ENCODE results near the gene HIVEP3. TPM values are rescaled to one million over a fixed set of nuclear protein-coding genes. Genes with fewer than 3 reads are reported as not detected.
A peak's percentile ranks its signal among the peaks of the same experiment; 100 is the strongest.

The HIVEP3 gene
- total RNA-seq, 1 experiment from 2014 or later = 3.1 TPM

DNA sequence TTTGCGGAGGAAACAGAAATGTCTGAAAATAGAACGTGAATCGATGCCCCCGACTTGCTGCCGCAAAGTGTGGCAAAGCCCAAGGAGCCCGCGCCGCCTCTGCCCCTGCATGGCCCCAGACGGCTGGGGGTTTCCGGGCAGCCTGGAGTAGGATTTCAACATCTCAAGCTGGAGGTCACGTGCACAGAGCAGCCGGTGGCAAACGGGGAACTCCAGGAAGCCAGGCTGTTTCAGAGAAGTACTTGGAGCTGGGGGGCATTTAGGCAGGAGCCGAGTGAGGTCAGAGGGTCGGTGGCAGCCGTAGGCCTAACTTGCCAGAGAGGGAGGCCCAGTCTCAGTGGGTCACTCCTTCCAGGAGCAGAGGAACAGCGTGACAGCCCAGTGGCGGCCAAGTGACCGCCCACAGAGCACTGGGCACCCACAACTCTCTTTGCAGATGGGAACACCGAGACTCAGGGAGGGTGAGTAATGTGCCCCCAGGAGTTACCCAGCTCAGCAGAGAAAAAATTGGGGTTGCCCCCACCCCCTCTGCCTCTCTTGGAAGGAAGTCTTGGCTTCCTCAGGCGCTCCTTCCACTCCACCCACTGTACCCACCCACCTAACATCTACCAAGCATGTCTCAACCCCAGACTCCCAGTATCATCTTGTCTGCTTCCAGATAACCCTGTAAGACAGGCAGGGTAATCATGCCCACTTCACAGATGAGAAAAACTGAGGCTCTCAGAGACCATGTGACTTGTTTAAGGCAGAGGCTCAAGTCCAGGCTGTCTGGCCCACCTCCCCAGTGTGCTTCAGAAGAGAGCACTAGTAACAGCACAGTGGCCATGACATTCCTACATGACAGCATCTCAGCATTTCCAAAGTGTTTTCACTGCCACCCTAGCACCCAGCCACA lies 179.4 kb downstream of the HIVEP3 start:
- no peaks in the 10 kb centered on the region for H3K4me1 ChIP-seq (ENCODE audit: insufficient read depth, low read length, poor library complexity, severe bottlenecking)
- no peaks in the 10 kb centered on the region for H3K9me3 ChIP-seq (ENCODE audit: low read depth, low read length, poor library complexity, severe bottlenecking)
- no peak for TF ChIP-seq EZH2 (IDR thresholded peaks at IDR 0.05; ENCODE audit: borderline replicate concordance, low read depth, low read length, poor library complexity, severe bottlenecking)
- TF ChIP-seq, protein P1, sequence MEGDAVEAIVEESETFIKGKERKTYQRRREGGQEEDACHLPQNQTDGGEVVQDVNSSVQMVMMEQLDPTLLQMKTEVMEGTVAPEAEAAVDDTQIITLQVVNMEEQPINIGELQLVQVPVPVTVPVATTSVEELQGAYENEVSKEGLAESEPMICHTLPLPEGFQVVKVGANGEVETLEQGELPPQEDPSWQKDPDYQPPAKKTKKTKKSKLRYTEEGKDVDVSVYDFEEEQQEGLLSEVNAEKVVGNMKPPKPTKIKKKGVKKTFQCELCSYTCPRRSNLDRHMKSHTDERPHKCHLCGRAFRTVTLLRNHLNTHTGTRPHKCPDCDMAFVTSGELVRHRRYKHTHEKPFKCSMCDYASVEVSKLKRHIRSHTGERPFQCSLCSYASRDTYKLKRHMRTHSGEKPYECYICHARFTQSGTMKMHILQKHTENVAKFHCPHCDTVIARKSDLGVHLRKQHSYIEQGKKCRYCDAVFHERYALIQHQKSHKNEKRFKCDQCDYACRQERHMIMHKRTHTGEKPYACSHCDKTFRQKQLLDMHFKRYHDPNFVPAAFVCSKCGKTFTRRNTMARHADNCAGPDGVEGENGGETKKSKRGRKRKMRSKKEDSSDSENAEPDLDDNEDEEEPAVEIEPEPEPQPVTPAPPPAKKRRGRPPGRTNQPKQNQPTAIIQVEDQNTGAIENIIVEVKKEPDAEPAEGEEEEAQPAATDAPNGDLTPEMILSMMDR (conservative IDR thresholded peaks at IDR 0.05; ENCODE audit: low read depth, low read length) = no peak
- intact Hi-C loops (cut with micrococcal nuclease; ENCODE audit: unreplicated experiment) = no loop called here
- ChIA-PET CTCF (no interaction called here), POLR2A (ENCODE audit: low non-redundant PET) (no interaction called here)
- no peak overlapping the region for H3K27ac ChIP-seq (ENCODE audit: low read depth, low read length, poor library complexity, severe bottlenecking)
- BruUV-seq (replicated peaks) = no TSS peak
- DNase-seq (ENCODE audit: low spot score) = peak; percentile 53
- no peaks in the 10 kb centered on the region for H3K27me3 ChIP-seq (replicated peaks; ENCODE audit: insufficient read depth, low read depth, low read length, poor library complexity)
- H3K36me3 ChIP-seq (ENCODE audit: insufficient read depth, low read length, poor library complexity, severe bottlenecking) = no peaks in the 10 kb centered on the region
- no peak overlapping the region for H3K4me3 ChIP-seq (ENCODE audit: low read depth, low read length, poor library complexity, severe bottlenecking)

DNA sequence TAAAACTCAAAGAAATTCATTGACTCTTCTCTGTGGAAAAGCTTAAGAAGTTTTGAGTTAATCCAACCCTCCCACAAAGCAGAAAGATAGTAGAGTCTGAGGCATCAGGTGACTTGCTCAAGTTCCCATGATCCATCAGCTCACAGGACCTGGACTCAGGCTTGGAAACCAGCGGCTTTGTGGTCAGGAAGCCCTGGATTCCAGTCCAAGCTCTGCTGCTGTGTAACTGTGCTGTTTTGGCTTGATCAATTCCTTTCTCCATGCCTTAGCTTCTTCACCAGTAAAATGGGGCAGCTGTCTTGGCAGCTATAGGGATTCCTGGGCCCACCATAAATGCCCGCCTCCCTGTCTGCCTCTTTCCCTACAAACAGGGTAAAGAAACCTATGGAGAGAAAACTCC lies 180.2 kb downstream of the HIVEP3 start:
- intact Hi-C loops (cut with micrococcal nuclease; ENCODE audit: unreplicated experiment) = no loop called here
- ChIA-PET POLR2A (ENCODE audit: low non-redundant PET) (no interaction called here), CTCF (no interaction called here)
- Histone ChIP-seq H3K27me3 (replicated peaks; ENCODE audit: insufficient read depth, low read depth, low read length, poor library complexity) (no peaks in the 10 kb centered on the region), H3K36me3 (ENCODE audit: insufficient read depth, low read length, poor library complexity, severe bottlenecking) (no peaks in the 10 kb centered on the region), H3K4me1 (ENCODE audit: insufficient read depth, low read length, poor library complexity, severe bottlenecking) (no peaks in the 10 kb centered on the region), H3K4me3 (ENCODE audit: low read depth, low read length, poor library complexity, severe bottlenecking) (no peak overlapping the region), H3K27ac (ENCODE audit: low read depth, low read length, poor library complexity, severe bottlenecking) (no peak overlapping the region), H3K9me3 (ENCODE audit: low read depth, low read length, poor library complexity, severe bottlenecking) (no peaks in the 10 kb centered on the region)
- BruUV-seq (replicated peaks) = no TSS peak
- DNase-seq (ENCODE audit: low spot score) = no peak
- TF ChIP-seq, protein P1 (conservative IDR thresholded peaks at IDR 0.05; ENCODE audit: low read depth, low read length) = no peak

DNA sequence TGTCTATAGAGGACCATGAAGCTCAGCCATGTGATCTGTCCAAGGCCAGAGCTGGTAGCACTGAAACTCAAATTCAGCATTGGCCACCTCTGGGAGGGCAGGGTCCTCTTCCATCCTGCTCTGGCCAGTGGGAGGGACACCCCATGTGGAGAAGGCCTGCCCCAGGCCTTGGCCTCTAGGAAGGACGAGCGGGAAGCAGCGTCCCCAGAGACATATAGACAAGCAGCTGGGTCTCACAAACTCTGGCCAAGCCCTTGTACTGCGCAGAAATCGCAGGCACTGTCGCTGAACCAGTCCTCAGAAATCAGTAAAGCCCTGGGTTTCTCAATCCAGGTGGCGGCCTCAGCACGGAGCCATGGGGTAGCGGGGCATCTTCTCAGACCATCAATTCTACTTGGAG lies 180.7 kb downstream of the HIVEP3 start:
- no peaks in the 10 kb centered on the region for H3K36me3 ChIP-seq (ENCODE audit: insufficient read depth, low read length, poor library complexity, severe bottlenecking)
- no peaks in the 10 kb centered on the region for H3K27me3 ChIP-seq (replicated peaks; ENCODE audit: insufficient read depth, low read depth, low read length, poor library complexity)
- TF ChIP-seq EZH2 (IDR thresholded peaks at IDR 0.05; ENCODE audit: borderline replicate concordance, low read depth, low read length, poor library complexity, severe bottlenecking) = no peak
- TF ChIP-seq, protein P1 (conservative IDR thresholded peaks at IDR 0.05; ENCODE audit: low read depth, low read length) = no peak
- DNase-seq (ENCODE audit: low spot score) = no peak
- no peaks in the 10 kb centered on the region for H3K9me3 ChIP-seq (ENCODE audit: low read depth, low read length, poor library complexity, severe bottlenecking)
- no peak overlapping the region for H3K4me3 ChIP-seq (ENCODE audit: low read depth, low read length, poor library complexity, severe bottlenecking)
- ChIA-PET POLR2A (ENCODE audit: low non-redundant PET) (no interaction called here), CTCF (no interaction called here)
- intact Hi-C loops (cut with micrococcal nuclease; ENCODE audit: unreplicated experiment) = no loop called here
- H3K27ac ChIP-seq (ENCODE audit: low read depth, low read length, poor library complexity, severe bottlenecking) = no peak overlapping the region
- H3K4me1 ChIP-seq (ENCODE audit: insufficient read depth, low read length, poor library complexity, severe bottlenecking) = no peaks in the 10 kb centered on the region
- BruUV-seq (replicated peaks) = no TSS peak
